HL-60/S4 treated with retinoic acid at 250 ng/mL for 4 days and 3 days (cell line): Measurements from ENCODE around the gene CLDN3.
"Not testable (repeated sequence)": the region's sequence is repeated elsewhere in the genome, so short reads cannot be mapped to it uniquely, and the experiment has no call there.

Experiments used
- in situ Hi-C: fragments of 300-500 bp; cut with MboI; formaldehyde crosslinking; loops from 2 replicates; pipeline ENCODE4 v1.7.0; 2022; ENCODE audit warnings: low sequenced_read_pairs

Gene CLDN3

DNA sequence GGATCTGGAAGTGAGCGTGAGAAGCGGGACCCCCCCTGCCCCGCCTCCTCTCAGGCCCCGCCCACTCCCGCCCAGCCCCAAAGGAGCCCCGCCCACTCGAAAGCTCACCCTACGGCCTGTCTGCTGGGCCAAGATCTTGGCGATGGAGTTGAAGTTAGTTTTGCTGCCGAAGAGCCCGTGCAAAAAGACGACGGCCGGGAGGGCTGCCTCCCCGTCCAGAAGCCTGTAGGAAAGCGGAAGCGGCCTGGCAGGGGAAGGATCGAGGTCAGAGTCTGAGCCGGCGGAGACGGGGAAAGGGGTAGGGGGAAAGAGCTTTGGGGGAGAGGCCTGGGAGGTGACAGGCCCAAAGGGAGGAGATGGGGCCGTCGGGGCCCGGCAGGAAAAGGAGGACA lies 31.9 kb downstream of the CLDN3 start:
- in situ Hi-C loops = no loop called here

DNA sequence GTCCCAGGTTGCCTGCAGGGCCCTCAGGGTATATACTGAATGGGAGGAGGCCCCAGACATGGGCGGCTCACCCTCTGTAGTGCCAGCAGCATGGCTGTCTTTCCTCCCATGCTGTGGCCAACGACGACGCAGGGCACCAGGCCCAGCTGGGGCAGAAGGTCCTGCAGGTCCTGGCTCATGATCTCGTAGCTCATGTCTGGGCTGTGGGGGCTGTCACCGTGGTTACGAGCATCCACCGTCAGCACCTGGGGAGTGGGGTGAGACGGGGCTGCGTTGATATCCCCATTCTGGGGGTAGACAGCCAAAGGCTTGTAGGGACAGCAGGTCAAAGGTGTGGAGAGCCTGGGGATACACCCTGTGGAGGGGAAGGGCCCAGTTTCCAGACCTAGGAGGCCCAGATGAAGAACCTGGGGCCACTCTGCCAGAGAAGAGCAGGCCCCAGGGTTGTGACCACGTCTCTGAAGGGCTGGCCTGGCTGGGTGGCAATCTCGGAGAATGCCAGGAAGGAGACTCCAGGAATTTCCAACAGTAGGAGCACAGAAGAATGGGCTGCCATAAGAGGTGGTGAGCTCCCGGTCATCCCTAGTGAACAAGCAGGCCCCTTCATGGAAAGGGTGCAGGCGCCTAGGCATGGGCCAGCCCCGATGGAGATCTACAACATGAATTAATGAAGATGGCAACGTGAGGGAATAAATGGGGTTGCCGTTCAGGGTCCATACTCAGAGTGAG lies 32.4 kb downstream of the CLDN3 start:
- in situ Hi-C loops = no loop called here

DNA sequence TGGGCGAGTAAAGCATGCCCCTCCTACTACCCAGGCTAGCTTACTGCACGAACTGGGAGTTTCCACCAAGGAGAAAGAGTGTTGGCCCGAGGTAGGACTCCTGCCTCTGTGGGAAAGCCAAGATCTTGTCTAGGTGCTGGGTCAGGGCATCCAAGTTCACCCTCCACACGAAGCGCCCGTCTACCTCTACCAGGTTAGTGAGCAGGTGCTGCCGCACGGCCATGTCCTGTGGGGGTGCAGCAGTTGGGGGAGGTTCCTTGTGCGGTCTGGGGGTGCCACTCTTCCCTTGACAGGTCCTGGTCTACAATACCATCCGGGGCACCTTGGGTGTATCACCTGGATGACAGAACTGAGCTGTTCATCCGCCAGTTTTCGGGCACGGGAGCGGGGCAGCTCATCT lies 33.2 kb downstream of the CLDN3 start:
- in situ Hi-C loops = no loop called here

DNA sequence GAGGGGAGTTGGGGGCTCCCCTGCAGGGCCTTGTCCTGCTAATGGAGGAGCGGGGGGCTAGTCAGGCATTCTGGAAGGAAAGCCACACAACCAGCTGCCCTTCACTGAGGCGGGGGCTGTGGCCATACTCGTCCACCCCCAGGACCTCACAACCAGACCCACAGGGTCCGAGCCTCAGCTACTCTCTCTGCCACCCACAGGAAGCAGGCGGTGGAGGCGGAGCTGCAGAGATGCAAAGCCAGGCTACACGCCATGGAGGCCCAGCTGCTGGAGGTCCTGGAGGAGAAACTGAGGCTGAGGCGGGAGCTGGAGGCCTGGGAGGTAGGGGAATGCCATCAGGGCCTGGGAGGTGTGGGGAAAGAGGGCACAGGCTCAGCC lies 34.6 kb downstream of the CLDN3 start:
- in situ Hi-C loops = no loop called here

DNA sequence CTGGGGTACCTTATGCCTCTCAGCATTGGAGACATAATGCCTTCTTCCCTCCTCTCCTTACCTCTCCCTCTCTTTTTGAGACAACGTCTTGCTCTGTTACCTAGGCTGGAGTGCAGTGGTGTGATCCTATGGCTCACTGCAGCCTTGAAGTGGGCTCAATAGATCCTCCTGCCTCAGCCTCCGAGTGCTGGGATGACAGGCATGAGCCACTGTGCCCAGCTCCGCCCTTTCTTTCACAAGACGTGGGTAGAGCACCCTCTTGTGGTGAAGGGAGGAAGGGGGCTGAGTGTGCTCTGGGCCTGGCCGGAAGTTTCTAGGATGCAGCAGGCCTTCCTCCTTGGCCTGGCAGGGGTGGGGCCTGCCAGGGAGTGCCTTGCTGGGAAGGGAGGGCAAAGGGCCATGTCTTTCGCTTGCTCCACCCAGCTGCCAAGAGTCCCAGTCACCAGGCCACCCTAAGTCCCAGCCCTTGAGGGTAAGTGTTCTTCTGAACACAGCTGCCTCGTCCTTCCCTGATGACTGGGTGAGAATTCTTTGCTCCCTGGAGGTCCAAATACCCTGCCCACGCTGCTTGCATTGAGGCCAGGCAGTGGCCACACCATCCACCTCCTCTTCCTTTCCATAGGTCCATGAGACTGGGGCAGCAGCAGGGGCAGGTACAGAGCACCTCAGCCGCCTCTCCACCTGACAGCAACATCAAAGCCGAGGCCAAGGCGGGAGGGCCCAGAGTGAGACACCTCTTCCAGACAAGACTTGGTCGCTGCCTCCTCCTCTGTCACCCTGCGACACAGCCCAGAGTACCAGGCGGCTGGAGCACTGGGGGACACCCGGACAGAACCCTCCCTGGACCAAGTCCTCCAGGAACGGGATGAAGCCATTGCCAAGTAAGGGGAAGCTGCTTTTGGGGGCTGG lies 35.2 kb downstream of the CLDN3 start:
- in situ Hi-C loops = no loop called here

DNA sequence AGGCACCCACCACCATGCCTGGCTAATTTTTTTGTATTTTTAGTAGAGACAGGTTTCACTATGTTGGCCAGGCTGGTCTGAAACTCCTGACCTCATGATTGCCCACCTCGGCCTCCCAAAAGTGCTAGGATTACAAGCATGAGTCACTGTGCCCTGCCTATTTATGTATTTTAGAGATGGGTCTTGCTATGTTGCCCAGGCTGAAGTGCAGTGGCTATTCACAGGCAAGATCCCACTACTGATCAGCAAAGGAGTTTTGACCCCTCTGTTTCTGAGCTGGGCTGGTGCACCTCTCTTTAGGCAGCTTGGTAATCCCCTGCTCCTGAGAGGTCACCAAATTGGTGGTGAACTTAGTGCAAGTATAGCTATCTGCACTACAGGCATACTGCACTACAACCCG lies 37.7 kb downstream of the CLDN3 start:
- in situ Hi-C loops = no loop called here

DNA sequence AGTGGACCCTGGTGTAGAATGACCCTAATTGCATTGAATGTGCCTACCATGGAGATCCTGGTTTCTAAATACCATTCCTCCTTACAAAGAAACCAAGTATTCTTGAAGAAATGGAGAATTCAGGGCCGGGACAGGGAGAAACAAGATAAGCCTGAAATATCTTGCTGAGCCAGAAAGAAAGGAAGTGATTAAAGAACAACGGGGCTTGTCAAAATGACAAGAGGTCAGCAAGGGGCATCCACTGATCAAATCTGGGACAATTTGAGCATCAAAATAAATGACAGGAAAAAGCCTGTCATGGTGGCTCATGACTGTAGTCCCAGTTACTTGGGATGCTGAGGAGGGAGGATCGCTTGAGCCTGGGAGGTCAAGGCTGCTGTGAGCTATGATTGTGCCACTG lies 39.6 kb downstream of the CLDN3 start:
- in situ Hi-C loops = no loop called here

DNA sequence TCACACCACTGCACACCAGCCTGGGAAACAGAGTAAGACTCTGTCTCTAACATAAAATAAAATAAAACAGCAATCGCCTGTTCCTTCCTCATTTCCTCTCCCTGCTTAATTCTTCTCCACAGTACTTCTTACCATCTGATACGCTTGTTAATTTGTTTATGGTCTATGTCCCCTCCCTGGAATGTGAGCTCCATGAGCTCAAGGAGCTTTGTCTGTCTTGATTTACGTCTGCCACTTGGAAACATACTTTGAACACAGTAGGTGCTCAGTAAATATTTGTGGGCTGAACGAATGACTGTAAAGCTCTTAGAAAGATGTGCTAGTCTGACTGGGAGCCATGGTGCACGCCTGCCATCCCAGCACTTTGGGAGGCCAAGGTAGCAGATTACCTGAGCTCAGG lies 41.5 kb downstream of the CLDN3 start:
- in situ Hi-C loops = no loop called here

DNA sequence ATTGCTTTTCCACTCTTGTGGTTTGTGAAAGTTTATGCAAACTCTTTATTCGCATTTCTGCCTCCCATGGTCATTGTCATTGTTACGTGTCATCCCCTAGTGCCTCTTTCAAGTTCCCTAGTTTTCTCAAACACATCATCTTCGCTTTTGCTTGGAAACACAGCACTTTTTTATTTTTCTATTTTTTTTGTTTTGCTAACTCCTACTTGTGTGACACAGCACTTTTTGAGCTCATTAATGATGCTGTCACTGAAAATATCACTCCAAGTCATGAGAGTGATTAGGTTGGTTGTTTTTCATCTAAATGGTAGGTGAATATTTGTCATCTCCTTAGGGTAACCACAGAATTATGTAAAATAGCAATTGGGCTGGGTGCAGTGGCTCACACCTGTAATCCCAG lies 42.1 kb downstream of the CLDN3 start:
- in situ Hi-C loops = no loop called here

DNA sequence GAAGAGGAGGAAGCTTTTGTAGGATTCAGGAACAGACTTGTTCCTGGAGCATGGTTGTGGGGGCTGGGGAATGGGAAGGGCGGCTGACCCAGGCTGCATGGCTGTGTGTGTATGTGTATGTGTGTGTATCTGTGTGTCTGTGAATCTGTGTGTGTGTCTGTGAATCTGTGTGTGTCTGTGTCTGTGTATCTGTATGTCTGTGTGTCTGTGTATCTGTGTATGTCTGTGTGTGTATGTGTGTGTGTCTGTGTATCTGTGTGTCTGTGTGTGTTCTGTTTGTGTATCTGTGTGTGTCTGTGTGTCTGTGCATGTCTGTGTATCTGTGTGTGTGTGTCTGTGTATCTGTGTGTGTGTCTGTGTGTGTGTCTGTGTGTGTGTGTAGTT lies 44.0 kb downstream of the CLDN3 start:
- in situ Hi-C loops = no loop called here

DNA sequence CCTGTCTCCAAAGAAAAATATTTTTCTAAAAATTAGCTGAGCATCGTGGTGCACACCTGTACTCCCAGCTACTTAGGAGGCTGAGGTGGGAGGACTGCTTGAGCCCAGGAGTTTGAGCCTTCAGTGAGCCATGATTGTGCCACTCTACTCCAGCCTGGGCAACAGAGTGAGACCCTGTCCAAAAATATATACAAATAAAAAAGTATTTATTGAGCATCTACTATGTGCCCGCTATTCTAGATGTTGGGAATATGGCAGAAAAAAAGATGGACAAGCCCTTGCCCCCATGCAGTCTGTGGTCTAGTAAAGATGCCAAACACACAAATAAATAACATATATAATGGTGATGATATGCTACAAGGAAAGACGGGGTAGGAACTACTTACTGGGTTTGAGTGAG lies 46.3 kb downstream of the CLDN3 start:
- in situ Hi-C loops = no loop called here

DNA sequence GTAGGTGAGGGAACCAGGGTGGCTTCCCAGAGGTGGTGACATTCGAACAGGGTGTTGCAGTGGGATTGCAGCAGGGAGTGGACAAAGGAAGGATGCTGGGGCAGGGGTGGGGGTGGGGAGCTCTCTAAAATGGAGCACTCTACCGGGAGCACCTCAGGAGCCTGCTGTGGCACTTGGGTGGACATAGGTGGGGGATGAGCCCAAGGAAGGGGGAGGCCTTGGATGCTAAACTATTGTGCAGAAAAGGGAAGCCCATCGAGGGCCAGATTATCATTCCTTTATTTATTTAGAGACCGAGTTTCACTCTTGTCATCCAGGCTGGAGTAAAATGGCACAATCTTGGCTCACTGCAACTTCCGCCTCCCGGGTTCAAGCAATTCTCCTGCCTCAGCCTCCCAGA lies 47.3 kb downstream of the CLDN3 start:
- in situ Hi-C loops = no loop called here

DNA sequence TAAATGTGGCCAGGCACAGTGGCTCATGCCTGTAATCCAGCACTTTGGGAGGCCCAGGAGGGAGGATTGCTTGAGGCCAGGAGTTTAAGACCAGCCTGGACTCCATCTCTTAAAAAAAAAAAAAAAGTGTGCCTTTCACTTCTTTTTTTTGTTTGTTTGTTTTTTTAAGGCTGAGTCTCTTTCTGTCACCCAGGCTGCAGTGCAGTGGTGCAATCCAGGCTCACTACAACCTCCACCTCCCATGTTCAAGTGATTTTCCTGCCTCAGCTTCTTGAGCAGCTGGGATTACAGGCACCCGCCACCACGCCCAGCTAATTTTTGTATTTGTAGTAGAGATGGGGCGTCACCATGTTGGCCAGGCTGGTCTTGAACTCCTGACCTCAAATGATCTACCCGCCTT lies 47.9 kb downstream of the CLDN3 start:
- in situ Hi-C loops = not testable (repeated sequence)

DNA sequence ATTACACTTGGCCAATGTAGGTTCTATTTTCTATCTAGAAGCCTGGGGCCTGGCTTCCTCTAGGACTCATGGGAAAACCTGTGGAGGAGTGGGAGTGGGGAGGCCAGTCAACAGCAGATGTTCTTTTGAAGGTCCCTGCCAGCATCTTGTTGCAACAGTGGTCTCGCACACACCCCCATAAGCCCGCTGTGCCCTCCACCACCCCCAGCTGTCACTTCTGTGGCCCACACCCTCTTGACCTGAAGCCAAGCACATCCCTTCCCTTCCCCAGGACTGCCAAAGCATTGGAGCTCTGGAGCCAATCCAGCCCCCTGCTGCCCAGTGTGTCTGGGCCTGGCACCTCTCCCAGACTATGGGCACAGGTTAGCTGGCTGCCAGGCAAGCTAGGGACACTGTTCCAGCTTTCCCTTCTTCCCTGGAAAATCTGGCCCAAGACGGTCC lies 48.7 kb downstream of the CLDN3 start:
- in situ Hi-C loops = no loop called here

DNA sequence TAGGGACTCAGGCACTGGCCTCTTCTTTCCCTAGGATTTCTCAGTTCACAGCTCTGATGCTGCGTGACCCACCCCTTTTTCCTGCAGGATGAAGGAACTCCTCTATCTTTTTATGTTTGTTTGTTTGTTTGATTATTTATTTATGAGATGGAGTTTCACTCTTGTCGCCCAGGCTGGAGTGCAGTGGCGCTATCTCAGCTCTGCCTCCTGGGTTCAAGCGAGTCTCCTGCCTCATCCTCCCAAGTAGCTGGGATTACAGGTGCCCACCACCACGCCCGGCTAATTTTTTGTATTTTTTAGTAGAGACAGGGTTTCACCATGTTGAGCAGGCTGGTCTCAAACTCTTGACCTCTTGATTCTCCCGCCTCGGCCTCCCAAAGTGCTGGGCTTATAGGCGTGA lies 49.6 kb downstream of the CLDN3 start:
- in situ Hi-C loops = not testable (repeated sequence)

DNA sequence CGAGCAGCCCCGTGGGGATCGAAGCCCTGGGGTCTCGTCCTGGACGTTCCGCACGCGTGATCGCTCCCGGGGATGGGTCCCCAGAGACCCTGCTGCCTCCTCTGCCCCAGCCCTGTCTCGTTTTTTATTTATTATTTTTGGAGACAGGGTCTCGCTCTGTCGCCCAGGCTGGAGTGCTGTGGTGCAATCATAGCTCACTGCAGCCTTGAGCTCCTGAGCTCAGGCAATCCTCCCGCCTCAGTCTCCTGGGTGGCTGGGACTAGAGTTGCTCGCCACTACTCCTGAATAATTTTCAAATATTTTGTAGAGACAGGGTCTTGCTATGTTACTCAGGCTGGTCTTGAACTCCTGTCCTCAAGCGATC lies 50.3 kb downstream of the CLDN3 start:
- in situ Hi-C loops = loop anchor here (10.0 kb wide), 1 partner anchor 115 kb away; no protein-coding TSS in a partner anchor
